ENCODE results near the gene KIF1B. TPM values are rescaled to one million over a fixed set of nuclear protein-coding genes. Genes with fewer than 3 reads are reported as not detected.
A peak's percentile ranks its signal among the peaks of the same experiment; 100 is the strongest.

The KIF1B gene
- total and polyA plus RNA-seq, 10 donors: 1.6 to 53.5 (median 34.5) TPM

DNA sequence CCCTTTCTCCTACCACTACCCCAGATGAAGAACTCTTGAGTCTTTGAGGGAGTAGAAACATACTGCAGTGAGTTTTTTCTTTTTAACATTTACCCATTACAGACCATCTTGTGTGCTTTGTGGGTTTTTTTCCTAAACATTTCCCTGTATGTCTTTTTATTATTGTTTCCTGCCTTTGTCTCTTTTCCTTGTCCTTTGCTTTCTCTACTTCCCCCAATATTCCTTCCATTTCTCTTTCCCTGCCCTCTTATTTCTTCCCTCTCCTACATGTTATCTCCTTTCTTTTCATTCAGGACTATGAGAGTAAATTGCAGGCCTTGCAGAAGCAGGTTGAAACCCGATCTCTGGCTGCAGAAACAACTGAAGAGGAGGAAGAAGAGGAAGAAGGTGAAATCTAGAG lies 109.4 kb downstream of the KIF1B start:
- TF ChIP-seq POLR2A (IDR thresholded peaks at IDR 0.05) (no peak), POLR2AphosphoS5 (IDR thresholded peaks at IDR 0.05) (no peak)
- TF ChIP-seq, protein P1, sequence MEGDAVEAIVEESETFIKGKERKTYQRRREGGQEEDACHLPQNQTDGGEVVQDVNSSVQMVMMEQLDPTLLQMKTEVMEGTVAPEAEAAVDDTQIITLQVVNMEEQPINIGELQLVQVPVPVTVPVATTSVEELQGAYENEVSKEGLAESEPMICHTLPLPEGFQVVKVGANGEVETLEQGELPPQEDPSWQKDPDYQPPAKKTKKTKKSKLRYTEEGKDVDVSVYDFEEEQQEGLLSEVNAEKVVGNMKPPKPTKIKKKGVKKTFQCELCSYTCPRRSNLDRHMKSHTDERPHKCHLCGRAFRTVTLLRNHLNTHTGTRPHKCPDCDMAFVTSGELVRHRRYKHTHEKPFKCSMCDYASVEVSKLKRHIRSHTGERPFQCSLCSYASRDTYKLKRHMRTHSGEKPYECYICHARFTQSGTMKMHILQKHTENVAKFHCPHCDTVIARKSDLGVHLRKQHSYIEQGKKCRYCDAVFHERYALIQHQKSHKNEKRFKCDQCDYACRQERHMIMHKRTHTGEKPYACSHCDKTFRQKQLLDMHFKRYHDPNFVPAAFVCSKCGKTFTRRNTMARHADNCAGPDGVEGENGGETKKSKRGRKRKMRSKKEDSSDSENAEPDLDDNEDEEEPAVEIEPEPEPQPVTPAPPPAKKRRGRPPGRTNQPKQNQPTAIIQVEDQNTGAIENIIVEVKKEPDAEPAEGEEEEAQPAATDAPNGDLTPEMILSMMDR (IDR thresholded peaks at IDR 0.05 in 8 of 11, conservative IDR thresholded peaks at IDR 0.05 in 3 of 11): no peak
- Histone ChIP-seq H3K27me3 (replicated peaks in 1 of 7) (no peaks in the 10 kb centered on the region), H3K36me3 (peaks cover 0 to 58% (median 7%) of the 10 kb centered on the region in 6 donors), H3K9me3 (no peaks in the 10 kb centered on the region), H3K4me3 (no peak overlapping the region), H3K4me1 (no peaks in the 10 kb centered on the region), H3K27ac (no peak overlapping the region)
- intact Hi-C loops (cut with DNase I; ENCODE audit: low total_unique reads): no loop called here
- 61 to 93% (median 84%) methylated on average over 1 of the region's 1 CpG for WGBS, 5 donors
- DNase-seq: no peak

DNA sequence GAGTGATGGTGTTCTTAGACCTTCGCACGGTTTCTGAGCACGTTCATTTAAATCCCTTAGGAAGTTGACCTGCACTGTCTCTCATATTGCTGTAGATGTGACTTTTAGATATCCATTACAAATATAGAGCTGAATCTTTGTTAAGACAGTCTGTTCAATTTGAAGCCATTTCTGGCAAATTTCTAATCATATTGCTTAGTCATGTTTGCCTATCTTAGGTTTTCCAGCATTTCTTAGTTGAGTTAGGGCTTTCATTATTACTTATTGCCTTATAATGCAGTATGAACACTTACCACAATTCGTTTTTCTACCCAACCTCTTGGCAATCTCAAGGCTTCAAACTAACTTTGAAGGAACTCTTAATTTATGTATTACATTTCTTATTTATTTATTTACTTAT lies 110.0 kb downstream of the KIF1B start:
- Histone ChIP-seq H3K4me1 (no peaks in the 10 kb centered on the region), H3K27ac (no peak overlapping the region), H3K36me3 (peaks cover 0 to 64% (median 9%) of the 10 kb centered on the region in 6 donors), H3K9me3 (no peaks in the 10 kb centered on the region), H3K27me3 (replicated peaks in 1 of 7) (no peaks in the 10 kb centered on the region), H3K4me3 (no peak overlapping the region)
- TF ChIP-seq POLR2A (IDR thresholded peaks at IDR 0.05): no peak
- TF ChIP-seq, protein P1 (IDR thresholded peaks at IDR 0.05 in 8 of 11, conservative IDR thresholded peaks at IDR 0.05 in 3 of 11): no peak
- TF ChIP-seq POLR2AphosphoS5 (IDR thresholded peaks at IDR 0.05): no peak
- no peak for DNase-seq
- 87 to 95% (median 93%) methylated on average over 4 of the region's 4 CpGs for WGBS, 5 donors
- intact Hi-C loops (cut with DNase I; ENCODE audit: low total_unique reads): no loop called here

DNA sequence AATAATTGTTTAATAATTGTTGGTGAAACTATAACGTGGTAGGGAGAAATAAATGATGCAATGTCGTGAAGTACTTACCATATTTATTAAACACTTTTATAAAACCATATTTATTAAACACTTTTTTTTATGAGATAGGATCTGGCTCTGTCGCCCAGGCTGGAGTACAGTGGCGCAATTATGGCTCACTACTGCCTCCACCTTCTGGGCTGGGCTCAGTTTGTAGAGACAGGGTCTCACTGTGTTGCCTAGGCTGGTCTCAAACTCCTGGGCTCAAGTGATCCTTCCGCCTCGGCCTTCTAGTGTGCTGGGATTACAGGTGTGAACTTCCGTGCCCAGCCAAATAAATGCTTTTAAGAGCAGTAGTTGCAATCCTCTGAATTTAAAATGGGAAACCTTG lies 112.5 kb downstream of the KIF1B start:
- H3K4me3 ChIP-seq: no peak overlapping the region
- DNase-seq: no peak
- no peaks in the 10 kb centered on the region for H3K4me1 ChIP-seq
- no peak for TF ChIP-seq POLR2A (IDR thresholded peaks at IDR 0.05)
- TF ChIP-seq, protein P1 (IDR thresholded peaks at IDR 0.05 in 8 of 11, conservative IDR thresholded peaks at IDR 0.05 in 3 of 11): no peak
- no peak for TF ChIP-seq POLR2AphosphoS5 (IDR thresholded peaks at IDR 0.05)
- intact Hi-C loops (cut with DNase I; ENCODE audit: low total_unique reads): no loop called here
- WGBS, 5 donors: 93 to 96% (median 95%) methylated on average over 7 of the region's 7 CpGs
- H3K27ac ChIP-seq: no peak overlapping the region
- no peaks in the 10 kb centered on the region for H3K9me3 ChIP-seq
- peaks cover 0 to 81% (median 19%) of the 10 kb centered on the region in 6 donors for H3K36me3 ChIP-seq
- H3K27me3 ChIP-seq (replicated peaks in 1 of 7): no peaks in the 10 kb centered on the region

DNA sequence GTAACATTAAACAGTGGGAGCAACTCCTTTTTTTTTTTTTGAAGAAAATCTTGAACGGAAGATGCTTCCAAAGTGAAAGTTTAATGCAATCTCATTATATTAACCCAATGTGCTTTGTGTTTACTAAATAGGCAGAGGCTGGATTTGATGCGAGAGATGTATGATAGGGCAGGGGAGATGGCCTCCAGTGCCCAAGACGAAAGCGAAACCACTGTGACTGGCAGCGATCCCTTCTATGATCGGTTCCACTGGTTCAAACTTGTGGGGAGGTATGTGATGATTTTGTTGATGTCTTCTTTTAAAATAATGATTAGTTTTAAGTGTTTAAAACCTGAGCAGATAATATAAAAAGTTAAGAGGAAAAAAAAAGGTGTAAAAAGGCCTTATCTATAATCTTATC lies 114.3 kb downstream of the KIF1B start:
- Histone ChIP-seq H3K27me3 (replicated peaks in 1 of 7) (no peaks in the 10 kb centered on the region), H3K27ac (peak overlapping the region in 4 of 8 donors; percentile 10 to 29 (median 22)), H3K9me3 (no peaks in the 10 kb centered on the region), H3K36me3 (peaks cover 0 to 92% (median 19%) of the 10 kb centered on the region in 6 donors), H3K4me3 (no peak overlapping the region), H3K4me1 (no peaks in the 10 kb centered on the region)
- no peak for TF ChIP-seq POLR2A (IDR thresholded peaks at IDR 0.05)
- TF ChIP-seq, protein P1 (IDR thresholded peaks at IDR 0.05 in 8 of 11, conservative IDR thresholded peaks at IDR 0.05 in 3 of 11): no peak
- TF ChIP-seq POLR2AphosphoS5 (IDR thresholded peaks at IDR 0.05): no peak
- 87 to 93% (median 90%) methylated on average over 6 of the region's 6 CpGs for WGBS, 5 donors
- intact Hi-C loops (cut with DNase I; ENCODE audit: low total_unique reads): no loop called here
- DNase-seq: no peak
